ENCODE results near the gene NKPD1. TPM values are rescaled to one million over a fixed set of nuclear protein-coding genes. Genes with fewer than 3 reads are reported as not detected.

NKPD1 gene, protein sequence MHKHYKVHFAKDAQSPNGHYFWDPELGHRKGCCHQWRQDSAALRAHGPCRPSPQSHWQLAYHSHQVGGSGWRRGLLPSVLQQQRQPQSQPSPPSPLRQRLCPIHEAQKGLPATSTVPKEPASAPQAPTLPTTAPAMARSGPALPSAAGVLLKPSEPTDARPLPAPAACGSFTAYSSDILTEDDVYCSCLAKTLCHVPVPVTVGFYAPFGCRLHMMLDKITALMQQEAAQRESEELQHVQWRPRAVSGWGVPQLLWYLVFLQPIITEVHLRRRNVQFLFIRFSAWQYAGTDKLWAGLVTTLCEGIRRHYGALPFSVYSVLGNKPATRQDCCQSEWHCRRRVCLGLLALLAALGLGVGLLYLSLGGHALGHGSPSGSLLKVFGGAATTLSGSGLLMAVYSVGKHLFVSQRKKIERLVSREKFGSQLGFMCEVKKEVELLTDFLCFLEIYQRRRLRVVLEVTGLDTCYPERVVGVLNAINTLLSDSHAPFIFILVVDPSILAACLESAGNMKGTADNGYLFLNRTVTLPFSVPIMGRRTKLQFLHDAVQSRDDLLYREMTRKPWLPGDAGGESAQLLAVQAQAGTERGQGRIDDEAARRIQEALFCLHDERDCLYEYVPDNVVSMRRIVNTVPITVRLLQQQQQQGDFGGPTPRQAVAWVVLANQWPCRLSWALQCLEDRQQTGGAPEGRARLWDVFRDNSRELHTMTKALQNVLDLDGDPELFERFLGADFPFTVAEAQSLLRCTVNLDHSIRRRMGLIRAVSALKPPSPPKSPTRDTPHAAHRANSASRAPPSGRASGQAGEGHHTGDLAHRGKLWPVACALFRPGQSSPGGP
- 0.10 to 0.13 TPM in 2 of 3 replicates, not detected in the other for total RNA-seq
- long read RNA-seq: 0 reads

DNA sequence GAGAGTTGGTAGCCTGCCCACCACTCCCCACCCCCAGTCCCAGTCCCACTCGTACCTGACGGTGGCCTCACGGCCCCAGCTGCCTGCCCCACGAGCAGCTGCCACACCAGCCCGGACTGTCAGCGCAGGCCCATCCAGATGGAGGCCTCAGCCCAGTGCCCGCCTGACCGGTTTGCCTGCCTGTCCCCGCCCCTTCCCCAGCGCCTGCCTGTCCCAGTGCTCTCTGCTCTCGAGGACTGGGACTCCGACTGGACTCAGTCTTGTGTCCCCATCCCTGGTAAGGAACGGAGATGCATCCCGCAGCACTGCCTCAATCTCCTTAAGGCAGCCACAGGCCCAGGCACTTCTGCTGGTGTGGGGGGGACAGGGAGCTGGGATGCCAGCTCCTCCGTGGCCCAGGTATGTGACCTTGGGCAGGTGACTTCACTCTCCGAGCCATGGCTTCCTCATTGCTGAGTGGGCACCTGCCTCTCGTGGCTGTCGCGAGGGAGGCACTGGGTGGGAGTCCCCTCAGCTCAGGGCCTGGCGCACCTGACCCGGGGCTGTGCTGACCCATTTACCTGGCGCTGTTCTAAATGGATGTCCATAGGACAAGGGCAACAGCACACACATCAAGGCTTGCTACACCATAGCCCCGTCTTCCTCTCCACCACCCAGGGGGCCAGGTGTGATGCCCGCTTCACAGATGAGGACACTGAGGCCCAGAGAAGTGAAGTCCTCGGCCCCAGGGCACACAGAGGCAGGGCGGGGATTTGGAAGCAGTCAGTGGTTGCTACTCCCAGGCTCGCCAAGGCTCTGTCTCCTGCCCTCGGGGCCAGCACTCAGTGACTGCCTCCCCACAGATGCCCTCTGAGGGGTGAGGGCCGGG lies at the start of gene NKPD1:
Gene NKPD1, minus strand, starts transcription at position 113 of the 868 bp plus-strand sequence. CDS start 832 bp downstream, outside the sequence.
- TF ChIP-seq, protein P1, sequence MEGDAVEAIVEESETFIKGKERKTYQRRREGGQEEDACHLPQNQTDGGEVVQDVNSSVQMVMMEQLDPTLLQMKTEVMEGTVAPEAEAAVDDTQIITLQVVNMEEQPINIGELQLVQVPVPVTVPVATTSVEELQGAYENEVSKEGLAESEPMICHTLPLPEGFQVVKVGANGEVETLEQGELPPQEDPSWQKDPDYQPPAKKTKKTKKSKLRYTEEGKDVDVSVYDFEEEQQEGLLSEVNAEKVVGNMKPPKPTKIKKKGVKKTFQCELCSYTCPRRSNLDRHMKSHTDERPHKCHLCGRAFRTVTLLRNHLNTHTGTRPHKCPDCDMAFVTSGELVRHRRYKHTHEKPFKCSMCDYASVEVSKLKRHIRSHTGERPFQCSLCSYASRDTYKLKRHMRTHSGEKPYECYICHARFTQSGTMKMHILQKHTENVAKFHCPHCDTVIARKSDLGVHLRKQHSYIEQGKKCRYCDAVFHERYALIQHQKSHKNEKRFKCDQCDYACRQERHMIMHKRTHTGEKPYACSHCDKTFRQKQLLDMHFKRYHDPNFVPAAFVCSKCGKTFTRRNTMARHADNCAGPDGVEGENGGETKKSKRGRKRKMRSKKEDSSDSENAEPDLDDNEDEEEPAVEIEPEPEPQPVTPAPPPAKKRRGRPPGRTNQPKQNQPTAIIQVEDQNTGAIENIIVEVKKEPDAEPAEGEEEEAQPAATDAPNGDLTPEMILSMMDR (IDR thresholded peaks at IDR 0.05): no peak
- Mint-ChIP-seq H3K27ac (ENCODE audit: unreplicated experiment) (no peak within 1 kb of the TSS), H3K9me3 (ENCODE audit: low read depth) (no peaks in the 10 kb centered on the region), H3K4me1 (ENCODE audit: low read depth) (no peaks in the 10 kb centered on the region), H3K4me3 (ENCODE audit: unreplicated experiment) (no peak within 1 kb of the TSS), H3K36me3 (ENCODE audit: low read depth) (no peaks in the 10 kb centered on the region), H3K27me3 (ENCODE audit: low read depth) (peaks cover 4% of the 10 kb centered on the region)
- no peak for DNase-seq (ENCODE audit: low spot score)

DNA sequence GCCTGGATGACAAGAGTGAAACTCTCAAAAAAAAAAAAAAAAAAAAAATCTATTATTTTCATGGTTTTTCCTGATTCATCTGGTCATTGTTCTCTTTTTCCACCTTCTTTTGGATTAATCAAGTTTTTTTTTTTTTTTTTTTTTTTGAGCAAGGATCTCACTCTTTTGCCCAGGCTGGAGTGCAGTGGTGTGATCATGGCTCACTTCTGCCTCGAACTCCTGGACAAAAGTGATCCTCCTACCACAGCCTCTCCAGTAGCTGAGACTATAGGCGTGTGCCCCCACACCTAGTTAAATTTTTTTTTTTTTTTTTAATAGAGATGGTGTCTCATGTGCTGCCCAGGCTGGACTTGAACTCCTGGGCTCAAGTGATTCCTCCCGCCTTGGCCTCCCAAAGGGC lies 45.5 kb upstream of the NKPD1 start:
- Mint-ChIP-seq H3K4me3 (ENCODE audit: unreplicated experiment) (no peak overlapping the region), H3K36me3 (ENCODE audit: low read depth) (peaks cover 3% of the 10 kb centered on the region), H3K27me3 (ENCODE audit: low read depth) (no peaks in the 10 kb centered on the region), H3K4me1 (ENCODE audit: low read depth) (peaks cover 9% of the 10 kb centered on the region), H3K9me3 (ENCODE audit: low read depth) (no peaks in the 10 kb centered on the region), H3K27ac (ENCODE audit: unreplicated experiment) (no peak overlapping the region)
- no peak for DNase-seq (ENCODE audit: low spot score)
- TF ChIP-seq, protein P1 (IDR thresholded peaks at IDR 0.05): no peak

DNA sequence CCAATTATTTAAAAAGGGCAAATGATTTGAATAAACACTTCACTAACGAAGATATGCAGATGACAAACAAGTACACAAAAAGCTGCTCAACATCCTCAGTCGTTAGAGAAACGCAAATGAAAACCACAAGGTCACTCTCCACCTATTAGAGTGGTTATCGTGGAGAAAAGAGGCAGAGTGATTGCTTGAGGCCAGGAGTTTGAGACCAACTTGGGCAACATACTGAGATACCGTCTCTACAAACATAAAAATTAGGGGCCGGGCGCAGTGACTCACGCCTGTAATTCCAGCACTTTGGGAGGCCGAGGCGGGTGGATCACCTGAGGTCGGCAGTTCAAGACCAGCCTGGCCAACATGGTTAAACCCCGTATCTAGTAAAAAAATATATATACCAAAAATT lies 45.0 kb upstream of the NKPD1 start:
- TF ChIP-seq, protein P1 (IDR thresholded peaks at IDR 0.05): no peak
- peaks cover 5% of the 10 kb centered on the region for H3K4me1 Mint-ChIP-seq (ENCODE audit: low read depth)

DNA sequence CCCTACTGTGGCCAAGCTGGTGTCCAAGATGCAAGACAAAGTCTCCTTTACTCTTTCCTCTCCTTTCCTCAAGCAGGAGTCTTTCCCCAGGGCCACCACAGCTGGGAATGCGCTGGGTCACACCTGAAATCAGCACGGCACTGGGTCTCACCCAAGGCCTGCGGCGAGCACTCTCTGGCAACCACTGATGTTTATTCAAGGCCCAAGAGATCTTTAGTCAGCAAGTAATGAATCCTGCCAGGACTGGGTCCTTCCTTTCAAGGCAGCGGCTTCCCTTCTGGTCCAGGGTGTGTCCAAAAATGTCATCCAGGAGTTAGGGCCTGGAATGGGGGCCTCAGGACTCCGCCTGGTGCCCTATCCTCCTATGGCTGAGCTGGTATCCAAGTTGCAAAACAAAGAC lies 41.9 kb upstream of the NKPD1 start:
- H3K9me3 Mint-ChIP-seq (ENCODE audit: low read depth): no peaks in the 10 kb centered on the region
- H3K4me3 Mint-ChIP-seq (ENCODE audit: unreplicated experiment): no peak overlapping the region
- H3K36me3 Mint-ChIP-seq (ENCODE audit: low read depth): peaks cover 3% of the 10 kb centered on the region
- H3K4me1 Mint-ChIP-seq (ENCODE audit: low read depth): no peaks in the 10 kb centered on the region
- H3K27me3 Mint-ChIP-seq (ENCODE audit: low read depth): no peaks in the 10 kb centered on the region
- TF ChIP-seq, protein P1 (IDR thresholded peaks at IDR 0.05): no peak
- no peak overlapping the region for H3K27ac Mint-ChIP-seq (ENCODE audit: unreplicated experiment)
- no peak for DNase-seq (ENCODE audit: low spot score)

More for the DNA sequence above, 45.0 kb upstream of the NKPD1 start:
- Mint-ChIP-seq H3K36me3 (ENCODE audit: low read depth) (peaks cover 3% of the 10 kb centered on the region), H3K4me3 (ENCODE audit: unreplicated experiment) (no peak overlapping the region), H3K27ac (ENCODE audit: unreplicated experiment) (no peak overlapping the region), H3K27me3 (ENCODE audit: low read depth) (no peaks in the 10 kb centered on the region), H3K9me3 (ENCODE audit: low read depth) (no peaks in the 10 kb centered on the region)
- no peak for DNase-seq (ENCODE audit: low spot score)
